ENCODE measurements around the gene RASGRF2. TPM values are rescaled to one million over a fixed set of nuclear protein-coding genes. Genes with fewer than 3 reads are reported as not detected.

Gene RASGRF2
- total RNA-seq, 2 donors from 2014 or later, result 19.9 to 20.5 TPM

- ATAC-seq (replicated peaks in 1 of 2), result no peak
- no peaks in the 10 kb centered on the region for H3K27me3 Mint-ChIP-seq (ENCODE audit: low read depth)
- H3K4me1 Mint-ChIP-seq (ENCODE audit: low read depth), result peaks cover 1% of the 10 kb centered on the region
- H3K36me3 Mint-ChIP-seq (ENCODE audit: insufficient read depth in 2 of 2), result no peaks in the 10 kb centered on the region
- H3K9me3 Mint-ChIP-seq, result no peaks in the 10 kb centered on the region
- H3K27ac Mint-ChIP-seq, result no peak overlapping the region
- DNase-seq, result no peak
- H3K4me3 Mint-ChIP-seq, result no peak overlapping the region
Measured at GRCh38 chr5:80930940-80931339, 29.2 kb upstream of the RASGRF2 start.

- Mint-ChIP-seq H3K4me3 (no peak overlapping the region), H3K4me1 (ENCODE audit: low read depth) (no peaks in the 10 kb centered on the region), H3K36me3 (ENCODE audit: insufficient read depth in 2 of 2) (no peaks in the 10 kb centered on the region), H3K27ac (no peak overlapping the region), H3K27me3 (ENCODE audit: low read depth) (no peaks in the 10 kb centered on the region), H3K9me3 (no peaks in the 10 kb centered on the region)
- ATAC-seq (replicated peaks in 1 of 2) (no peak), DNase-seq (no peak)
Measured at GRCh38 chr5:80931411-80931810, 28.8 kb upstream of the RASGRF2 start.

- ATAC-seq (replicated peaks in 1 of 2), result no peak
- no peak for DNase-seq
- Mint-ChIP-seq H3K27me3 (ENCODE audit: low read depth) (no peaks in the 10 kb centered on the region), H3K27ac (no peak overlapping the region), H3K36me3 (ENCODE audit: insufficient read depth in 2 of 2) (no peaks in the 10 kb centered on the region), H3K4me1 (ENCODE audit: low read depth) (no peaks in the 10 kb centered on the region), H3K9me3 (no peaks in the 10 kb centered on the region), H3K4me3 (no peak overlapping the region)
Measured at GRCh38 chr5:80933036-80933435, 27.1 kb upstream of the RASGRF2 start.

GRCh38 chr5:80934751-80935150 is 25.4 kb upstream of the RASGRF2 start:
- H3K4me1 Mint-ChIP-seq (ENCODE audit: low read depth), result no peaks in the 10 kb centered on the region
- DNase-seq (no peak), ATAC-seq (replicated peaks in 1 of 2) (no peak)
- peaks cover 0 to 3% of the 10 kb centered on the region in 2 donors for H3K9me3 Mint-ChIP-seq
- no peaks in the 10 kb centered on the region for H3K27me3 Mint-ChIP-seq (ENCODE audit: low read depth)
- H3K27ac Mint-ChIP-seq, result no peak overlapping the region
- no peak overlapping the region for H3K4me3 Mint-ChIP-seq
- H3K36me3 Mint-ChIP-seq (ENCODE audit: insufficient read depth in 2 of 2), result peaks cover 0 to 2% of the 10 kb centered on the region in 2 donors

GRCh38 chr5:80935811-80936385 is 24.3 kb upstream of the RASGRF2 start:
- Mint-ChIP-seq H3K4me1 (ENCODE audit: low read depth) (no peaks in the 10 kb centered on the region), H3K9me3 (peaks cover 0 to 3% of the 10 kb centered on the region in 2 donors), H3K36me3 (ENCODE audit: insufficient read depth in 2 of 2) (peaks cover 0 to 2% of the 10 kb centered on the region in 2 donors), H3K27ac (no peak overlapping the region), H3K4me3 (no peak overlapping the region), H3K27me3 (ENCODE audit: low read depth) (no peaks in the 10 kb centered on the region)
- DNase-seq, result no peak
- ATAC-seq (replicated peaks in 1 of 2), result peak in 1 of 2 donors; percentile 33

- Mint-ChIP-seq H3K27ac (no peak overlapping the region), H3K27me3 (ENCODE audit: low read depth) (no peaks in the 10 kb centered on the region), H3K36me3 (ENCODE audit: insufficient read depth in 2 of 2) (peaks cover 0 to 2% of the 10 kb centered on the region in 2 donors), H3K9me3 (peaks cover 0 to 5% of the 10 kb centered on the region in 2 donors), H3K4me1 (ENCODE audit: low read depth) (no peaks in the 10 kb centered on the region), H3K4me3 (no peak overlapping the region)
- ATAC-seq (replicated peaks in 1 of 2) (no peak), DNase-seq (no peak)
Measured at GRCh38 chr5:80936881-80937280, 23.3 kb upstream of the RASGRF2 start.

- H3K4me3 Mint-ChIP-seq, result no peak overlapping the region
- peaks cover 0 to 2% of the 10 kb centered on the region in 2 donors for H3K36me3 Mint-ChIP-seq (ENCODE audit: insufficient read depth in 2 of 2)
- DNase-seq (no peak), ATAC-seq (replicated peaks in 1 of 2) (no peak)
- no peaks in the 10 kb centered on the region for H3K4me1 Mint-ChIP-seq (ENCODE audit: low read depth)
- H3K27ac Mint-ChIP-seq, result no peak overlapping the region
- H3K27me3 Mint-ChIP-seq (ENCODE audit: low read depth), result no peaks in the 10 kb centered on the region
- peaks cover 0 to 5% of the 10 kb centered on the region in 2 donors for H3K9me3 Mint-ChIP-seq
Measured at GRCh38 chr5:80937584-80938356, 22.4 kb upstream of the RASGRF2 start.

- H3K36me3 Mint-ChIP-seq (ENCODE audit: insufficient read depth in 2 of 2), result peaks cover 0 to 2% of the 10 kb centered on the region in 2 donors
- ATAC-seq (replicated peaks in 1 of 2), result no peak
- peaks cover 3 to 5% of the 10 kb centered on the region in 2 donors for H3K9me3 Mint-ChIP-seq
- no peak overlapping the region for H3K4me3 Mint-ChIP-seq
- no peak for DNase-seq
- H3K27me3 Mint-ChIP-seq (ENCODE audit: low read depth), result no peaks in the 10 kb centered on the region
- H3K4me1 Mint-ChIP-seq (ENCODE audit: low read depth), result no peaks in the 10 kb centered on the region
- no peak overlapping the region for H3K27ac Mint-ChIP-seq
Measured at GRCh38 chr5:80941496-80941895, 18.7 kb upstream of the RASGRF2 start.

- Mint-ChIP-seq H3K4me3 (no peak overlapping the region), H3K9me3 (no peaks in the 10 kb centered on the region), H3K4me1 (ENCODE audit: low read depth) (no peaks in the 10 kb centered on the region), H3K36me3 (ENCODE audit: insufficient read depth in 2 of 2) (no peaks in the 10 kb centered on the region), H3K27me3 (ENCODE audit: low read depth) (no peaks in the 10 kb centered on the region), H3K27ac (no peak overlapping the region)
- DNase-seq (no peak), ATAC-seq (replicated peaks in 1 of 2) (no peak)
Measured at GRCh38 chr5:80951366-80951765, 8.8 kb upstream of the RASGRF2 start.

- Mint-ChIP-seq H3K36me3 (ENCODE audit: insufficient read depth in 2 of 2) (no peaks in the 10 kb centered on the region), H3K4me1 (ENCODE audit: low read depth) (peaks cover 13% of the 10 kb centered on the region), H3K9me3 (no peaks in the 10 kb centered on the region), H3K4me3 (no peak overlapping the region), H3K27ac (no peak overlapping the region), H3K27me3 (ENCODE audit: low read depth) (no peaks in the 10 kb centered on the region)
- ATAC-seq (replicated peaks in 1 of 2) (no peak), DNase-seq (no peak)
Measured at GRCh38 chr5:80953587-80953986, 6.6 kb upstream of the RASGRF2 start.

- peaks cover 7% of the 10 kb centered on the region for H3K27me3 Mint-ChIP-seq (ENCODE audit: low read depth)
- ATAC-seq (replicated peaks in 1 of 2), result no peak
- H3K36me3 Mint-ChIP-seq (ENCODE audit: insufficient read depth in 2 of 2), result peaks cover 5 to 6% of the 10 kb centered on the region in 2 donors
- no peak overlapping the region for H3K4me3 Mint-ChIP-seq
- H3K9me3 Mint-ChIP-seq, result no peaks in the 10 kb centered on the region
- peaks cover 24% of the 10 kb centered on the region for H3K4me1 Mint-ChIP-seq (ENCODE audit: low read depth)
- H3K27ac Mint-ChIP-seq, result no peak overlapping the region
- no peak for DNase-seq
Measured at GRCh38 chr5:80955082-80955590, 5.0 kb upstream of the RASGRF2 start.

- Mint-ChIP-seq H3K36me3 (ENCODE audit: insufficient read depth in 2 of 2) (peaks cover 8 to 9% of the 10 kb centered on the region in 2 donors), H3K27me3 (ENCODE audit: low read depth) (peaks cover 7% of the 10 kb centered on the region), H3K4me1 (ENCODE audit: low read depth) (peaks cover 24% of the 10 kb centered on the region), H3K9me3 (no peaks in the 10 kb centered on the region), H3K27ac (no peak overlapping the region), H3K4me3 (no peak overlapping the region)
- DNase-seq (no peak), ATAC-seq (replicated peaks in 1 of 2) (no peak)
Measured at GRCh38 chr5:80956272-80956671, 3.9 kb upstream of the RASGRF2 start.

- Mint-ChIP-seq H3K4me3 (no peak overlapping the region), H3K27ac (no peak overlapping the region), H3K4me1 (ENCODE audit: low read depth) (peaks cover 24% of the 10 kb centered on the region), H3K27me3 (ENCODE audit: low read depth) (peaks cover 7% of the 10 kb centered on the region), H3K36me3 (ENCODE audit: insufficient read depth in 2 of 2) (peaks cover 8 to 9% of the 10 kb centered on the region in 2 donors), H3K9me3 (no peaks in the 10 kb centered on the region)
- ATAC-seq (replicated peaks in 1 of 2) (no peak), DNase-seq (no peak)
Measured at GRCh38 chr5:80957031-80957761, 3.0 kb upstream of the RASGRF2 start.
